ENCODE data around the gene CACNA1D.

- no peak for TF ChIP-seq TAF1 (IDR thresholded peaks at IDR 0.05; ENCODE audit: borderline replicate concordance, low read depth, low read length)
- TF ChIP-seq POLR2AphosphoS5 (IDR thresholded peaks at IDR 0.05; ENCODE audit: low read depth, low read length), result no peak
These were observed 259.9 kb downstream of the CACNA1D start for GRCh38 chr3:53754325-53754724.

All from GM12892 (cell line).